DOHH2 (cell line): Measurements from ENCODE around the gene SYNPO2.

Experiments used
- H3F3A ChIP-seq: fragments of 200-600 bp; sonication (generic), shearing (Covaris generic); 2 replicates; pipeline ENCODE4 v1.6.0; 2016; ENCODE audit warnings: antibody characterized with exemption, mild to moderate bottlenecking; ENCODE audit not compliant: control insufficient read depth, insufficient read depth
- H3K27ac ChIP-seq: fragments of 200-600 bp; sonication (generic); 2 replicates; pipeline ENCODE4 v1.5.1; 2014; ENCODE audit warnings: low read depth, mild to moderate bottlenecking, low read length, moderate library complexity
- H3K27me3 ChIP-seq: fragments of 200-600 bp; sonication (generic); 2 replicates; pipeline ENCODE4 v1.6.1; 2014; ENCODE audit warnings: mild to moderate bottlenecking, low read length, mixed read lengths; ENCODE audit not compliant: control insufficient read depth
- H3K36me3 ChIP-seq: fragments of 200-600 bp; sonication (generic); 2 replicates; pipeline ENCODE4 v1.6.1; 2014; ENCODE audit warnings: mild to moderate bottlenecking, low read length, moderate library complexity, mixed read lengths; ENCODE audit not compliant: control insufficient read depth
- H3K4me1 ChIP-seq: fragments of 200-600 bp; sonication (generic); 2 replicates; pipeline ENCODE4 v1.6.1; 2014; ENCODE audit warnings: mild to moderate bottlenecking, low read length, mixed read lengths; ENCODE audit not compliant: control insufficient read depth
- H3K4me2 ChIP-seq: fragments of 200-600 bp; sonication (generic); 2 replicates; pipeline ENCODE4 v1.6.0; 2014; ENCODE audit warnings: mild to moderate bottlenecking, low read length, moderate library complexity
- H3K4me3 ChIP-seq: fragments of 200-600 bp; sonication (generic); 2 replicates; pipeline ENCODE4 v1.5.1; 2014; ENCODE audit warnings: mild to moderate bottlenecking, low read length, mixed read lengths
- H3K79me2 ChIP-seq: fragments of 200-600 bp; sonication (generic); 2 replicates; pipeline ENCODE4 v1.6.1; 2014; ENCODE audit warnings: mild to moderate bottlenecking, low read length, mixed read lengths; ENCODE audit not compliant: control insufficient read depth
- H3K9me2 ChIP-seq: fragments of 200-600 bp; sonication (generic); replicated peaks from 2 replicates; pipeline ENCODE4 v1.6.1; 2014; ENCODE audit warnings: mild to moderate bottlenecking, low read length, mixed read lengths; ENCODE audit not compliant: control insufficient read depth
- H3K9me3 ChIP-seq: fragments of 200-600 bp; sonication (generic); 2 replicates; pipeline ENCODE4 v1.6.1; 2014; ENCODE audit warnings: antibody characterized with exemption, low read length, mixed read lengths; ENCODE audit not compliant: control insufficient read depth, insufficient read depth
- H4K20me1 ChIP-seq: fragments of 200-600 bp; sonication (generic); 2 replicates; pipeline ENCODE4 v1.6.0; 2014; ENCODE audit warnings: low read depth, mild to moderate bottlenecking, antibody characterized with exemption, low read length, moderate library complexity; ENCODE audit not compliant: control insufficient read depth, insufficient read depth
- EZH2phosphoT487 ChIP-seq: fragments of 200-600 bp; sonication (generic); IDR thresholded peaks from 2 replicates; pipeline ENCODE4 v1.6.1; 2017; ENCODE audit warnings: borderline replicate concordance, mild to moderate bottlenecking, antibody characterized with exemption, low read length, moderate library complexity, mixed read lengths
- TF ChIP-seq, protein P1 (sequence below): fragments of 200-600 bp; sonication (generic); IDR thresholded peaks from one replicate; pipeline ENCODE4 v1.5.1; 2014; ENCODE audit warnings: antibody characterized with exemption, mild to moderate bottlenecking, low read depth, low read length; ENCODE audit not compliant: poor library complexity, severe bottlenecking

Gene SYNPO2

GRCh38 chr4:119029847-119030535 lies 141.3 kb downstream of the SYNPO2 start:
- Histone ChIP-seq H3K9me3 (no peaks in the 10 kb centered on the region), H3K4me3 (no peak overlapping the region), H3F3A (peaks cover 7% of the 10 kb centered on the region), H3K27ac (no peak overlapping the region), H3K36me3 (peaks cover 28% of the 10 kb centered on the region), H3K4me2 (no peak overlapping the region), H3K79me2 (peaks cover 39% of the 10 kb centered on the region), H3K4me1 (peaks cover 65% of the 10 kb centered on the region), H4K20me1 (no peaks in the 10 kb centered on the region), H3K27me3 (no peaks in the 10 kb centered on the region), H3K9me2 (no peaks in the 10 kb centered on the region)
- TF ChIP-seq EZH2phosphoT487 = no peak
- TF ChIP-seq, protein P1, sequence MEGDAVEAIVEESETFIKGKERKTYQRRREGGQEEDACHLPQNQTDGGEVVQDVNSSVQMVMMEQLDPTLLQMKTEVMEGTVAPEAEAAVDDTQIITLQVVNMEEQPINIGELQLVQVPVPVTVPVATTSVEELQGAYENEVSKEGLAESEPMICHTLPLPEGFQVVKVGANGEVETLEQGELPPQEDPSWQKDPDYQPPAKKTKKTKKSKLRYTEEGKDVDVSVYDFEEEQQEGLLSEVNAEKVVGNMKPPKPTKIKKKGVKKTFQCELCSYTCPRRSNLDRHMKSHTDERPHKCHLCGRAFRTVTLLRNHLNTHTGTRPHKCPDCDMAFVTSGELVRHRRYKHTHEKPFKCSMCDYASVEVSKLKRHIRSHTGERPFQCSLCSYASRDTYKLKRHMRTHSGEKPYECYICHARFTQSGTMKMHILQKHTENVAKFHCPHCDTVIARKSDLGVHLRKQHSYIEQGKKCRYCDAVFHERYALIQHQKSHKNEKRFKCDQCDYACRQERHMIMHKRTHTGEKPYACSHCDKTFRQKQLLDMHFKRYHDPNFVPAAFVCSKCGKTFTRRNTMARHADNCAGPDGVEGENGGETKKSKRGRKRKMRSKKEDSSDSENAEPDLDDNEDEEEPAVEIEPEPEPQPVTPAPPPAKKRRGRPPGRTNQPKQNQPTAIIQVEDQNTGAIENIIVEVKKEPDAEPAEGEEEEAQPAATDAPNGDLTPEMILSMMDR = no peak

- Histone ChIP-seq H3K36me3 (peaks cover 31% of the 10 kb centered on the region), H3K4me2 (no peak overlapping the region), H4K20me1 (no peaks in the 10 kb centered on the region), H3K27ac (no peak overlapping the region), H3K4me1 (peaks cover 65% of the 10 kb centered on the region), H3K4me3 (no peak overlapping the region), H3K9me3 (no peaks in the 10 kb centered on the region), H3K27me3 (no peaks in the 10 kb centered on the region), H3F3A (peaks cover 7% of the 10 kb centered on the region), H3K79me2 (peaks cover 41% of the 10 kb centered on the region), H3K9me2 (no peaks in the 10 kb centered on the region)
- TF ChIP-seq, protein P1 = no peak
- no peak for TF ChIP-seq EZH2phosphoT487
Measured at GRCh38 chr4:119030536-119030890, 141.9 kb downstream of the SYNPO2 start.

DNA sequence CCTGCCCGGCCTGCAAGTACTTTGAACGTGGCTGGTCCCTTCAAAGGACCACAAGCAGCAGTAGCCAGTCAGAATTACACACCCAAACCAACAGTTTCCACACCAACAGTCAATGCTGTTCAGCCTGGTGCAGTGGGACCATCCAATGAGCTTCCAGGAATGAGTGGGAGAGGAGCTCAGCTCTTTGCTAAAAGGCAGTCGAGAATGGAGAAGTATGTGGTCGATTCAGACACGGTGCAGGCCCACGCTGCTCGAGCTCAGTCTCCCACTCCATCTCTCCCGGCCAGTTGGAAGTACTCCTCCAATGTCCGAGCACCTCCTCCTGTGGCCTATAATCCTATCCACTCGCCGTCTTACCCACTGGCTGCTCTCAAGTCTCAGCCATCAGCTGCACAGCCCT lies 142.6 kb downstream of the SYNPO2 start:
- Histone ChIP-seq H3K9me2 (no peaks in the 10 kb centered on the region), H3F3A (peaks cover 7% of the 10 kb centered on the region), H3K9me3 (no peaks in the 10 kb centered on the region), H3K79me2 (peaks cover 41% of the 10 kb centered on the region), H3K36me3 (peaks cover 31% of the 10 kb centered on the region), H3K4me2 (peak overlapping the region; percentile 12; the same call in 1 of the 2 replicates), H4K20me1 (no peaks in the 10 kb centered on the region), H3K27me3 (no peaks in the 10 kb centered on the region), H3K4me1 (peaks cover 65% of the 10 kb centered on the region), H3K4me3 (no peak overlapping the region), H3K27ac (no peak overlapping the region)
- TF ChIP-seq EZH2phosphoT487 = no peak
- TF ChIP-seq, protein P1 = no peak
